GM12878 (cell line): ENCODE data around the gene TRUB2. TPM values are rescaled to one million over a fixed set of nuclear protein-coding genes. Genes with fewer than 3 reads are reported as not detected.

Experiments
- ATAC-seq: fragments of 200-7000 bp; cut with Tn5 transposase; 3 replicates; pipeline ENCODE4 v1.9.1; 2020; ENCODE audit warnings: mild to moderate bottlenecking, moderate library complexity
- BruUV-seq: library from RNA; stranded (reverse); fragments of 400-500 nt; replicated peaks from 2 replicates; lab custom pipeline; 2021; lab: Mats Ljungman, UMichigan
- CTCF ChIA-PET: fragments of 300-600 bp; sonication (Branson Sonifier 250); formaldehyde crosslinking; extraction: SDS; loops from one replicate; lab custom pipeline; 2021; ENCODE audit warnings: inconsistent platforms; lab: Yijun Ruan, JAX
- POLR2A ChIA-PET: fragments of 350-600 bp; formaldehyde crosslinking; extraction: SDS; loops from one replicate; lab custom pipeline; 2021; ENCODE audit warnings: inconsistent platforms; lab: Charles Lee
- RAD21 ChIA-PET: fragments of 300-600 bp; sonication (Branson Sonifier 250); formaldehyde crosslinking; loops from one replicate; lab custom pipeline; 2023; ENCODE audit warnings: antibody characterized with exemption; ENCODE audit not compliant: unreplicated experiment; lab: Charles Lee
- SMC1A ChIA-PET: fragments of 300-600 bp; sonication (Branson Sonifier 250); formaldehyde crosslinking; loops from one replicate; lab custom pipeline; 2023; ENCODE audit not compliant: unreplicated experiment, uncharacterized antibody; lab: Charles Lee
- DNase-seq: peaks from one replicate; pipeline ENCODE4 v3.0.0-alpha.2; 2011; ENCODE audit warnings: low read depth, low spot score
- FAIRE-seq: peaks from 3 replicates; lab custom pipeline; 2011; peaks lifted over from hg19 to GRCh38; lab: Jason Lieb, UNC
- H2AFZ ChIP-seq: 2 replicates; pipeline ENCODE4 v1.6.0; 2011; ENCODE audit warnings: low read depth, low read length, control low read depth; ENCODE audit not compliant: control insufficient read depth
- H3K27ac ChIP-seq: 2 replicates; pipeline ENCODE4 v1.5.1; 2011; ENCODE audit warnings: control low read depth; ENCODE audit not compliant: control insufficient read depth, insufficient read depth
- H3K27me3 ChIP-seq, 2 experiments: replicated peaks in 1 of 2; 2 replicates each; pipeline versions ENCODE4 v1.6.0 to v1.6.1; 2011; ENCODE audit warnings: low read length in 1 of 2; ENCODE audit not compliant: control insufficient read depth in 2 of 2, insufficient read depth in 2 of 2
- H3K36me3 ChIP-seq, 2 experiments: 2 replicates each; pipeline ENCODE4 v1.5.1; 2011; ENCODE audit warnings: low read length in 1 of 2; ENCODE audit not compliant: control insufficient read depth in 2 of 2, insufficient read depth in 2 of 2
- H3K4me1 ChIP-seq: 2 replicates; pipeline ENCODE4 v1.6.1; 2011; ENCODE audit warnings: mild to moderate bottlenecking, low read length, moderate library complexity, mixed read lengths; ENCODE audit not compliant: control insufficient read depth, insufficient read depth
- H3K4me2 ChIP-seq: 2 replicates; pipeline ENCODE4 v1.6.0; 2011; ENCODE audit warnings: control low read depth; ENCODE audit not compliant: control insufficient read depth, insufficient read depth
- H3K4me3 ChIP-seq: fragments of 200-600 bp; sonication (generic); 2 replicates; pipeline ENCODE4 v1.5.1; 2016
- H3K79me2 ChIP-seq: 2 replicates; pipeline ENCODE4 v1.6.0; 2011; ENCODE audit warnings: low read length; ENCODE audit not compliant: control insufficient read depth, insufficient read depth
- H3K9ac ChIP-seq: 2 replicates; pipeline ENCODE4 v1.8.0; 2011; ENCODE audit warnings: low read length, control low read depth, mixed read lengths; ENCODE audit not compliant: control insufficient read depth, insufficient read depth
- H3K9me3 ChIP-seq: replicated peaks from 3 replicates; pipeline ENCODE4 v1.5.1; 2011; ENCODE audit warnings: mild to moderate bottlenecking, low read length; ENCODE audit not compliant: control insufficient read depth, insufficient read depth
- H4K20me1 ChIP-seq: 2 replicates; pipeline ENCODE4 v1.6.0; 2011; ENCODE audit not compliant: control insufficient read depth, insufficient read depth
- HDAC6 ChIP-seq: fragments of 200-600 bp; sonication (generic); IDR thresholded peaks from one replicate; pipeline ENCODE4 v1.8.0; 2017; ENCODE audit warnings: antibody characterized with exemption; ENCODE audit not compliant: unreplicated experiment
- IKZF2 ChIP-seq, 2 experiments: fragments of 450-650 bp; IDR thresholded peaks; 2 replicates each; pipeline ENCODE4 v1.6.1; 2017; ENCODE audit warnings: mild to moderate bottlenecking in 2 of 2, moderate library complexity in 2 of 2
- POLR2AphosphoS2 ChIP-seq: IDR thresholded peaks from 2 replicates; pipeline ENCODE4 v1.6.1; 2011; ENCODE audit warnings: low read depth, mild to moderate bottlenecking, low read length, improper control_type of control experiment, moderate library complexity
- RELB ChIP-seq: fragments of 450-650 bp; IDR thresholded peaks from 2 replicates; pipeline ENCODE4 v1.6.1; 2017; ENCODE audit warnings: low read depth, mild to moderate bottlenecking, moderate library complexity
- REST ChIP-seq: IDR thresholded peaks from 2 replicates; pipeline ENCODE4 v1.6.1; 2012; ENCODE audit warnings: mild to moderate bottlenecking, low read depth, low read length
- SUZ12 ChIP-seq: fragments of 200-600 bp; sonication (generic); IDR thresholded peaks from one replicate; pipeline ENCODE4 v1.6.1; 2018; ENCODE audit warnings: antibody characterized with exemption, mild to moderate bottlenecking; ENCODE audit not compliant: unreplicated experiment
- USF1 ChIP-seq: IDR thresholded peaks from 2 replicates; pipeline ENCODE4 v1.6.1; 2011; ENCODE audit warnings: borderline replicate concordance, low read depth, mild to moderate bottlenecking, moderate library complexity, mixed read lengths, low read length; ENCODE audit not compliant: insufficient read depth; ENCODE audit errors: extremely low read length
- YBX1 ChIP-seq: fragments of 450-650 bp; IDR thresholded peaks from 2 replicates; pipeline ENCODE4 v1.6.1; 2016; ENCODE audit warnings: antibody characterized with exemption
- WGBS: methylation state at CpG from one replicate; pipeline ENCODE4 v1.1.6; 2016; ENCODE audit warnings: low lambda C conversion rate; ENCODE audit not compliant: insufficient replicate concordance, insufficient coverage; ENCODE audit errors: missing lambda C conversion rate; 5-methylcytosine and 5-hydroxymethylcytosine counted together
- in situ Hi-C: fragments of 300-500 bp; cut with MboI; formaldehyde crosslinking; loops from 9 replicates; pipeline ENCODE4 v1.14.3; 2018; ENCODE audit warnings: mixed read lengths
- intact Hi-C: fragments of 100-400 bp; cut with micrococcal nuclease; formaldehyde crosslinking; loops from one replicate; pipeline ENCODE4 v1.14.2; 2022; ENCODE audit not compliant: unreplicated experiment
- polyA plus RNA-seq, 11 experiments: library from polyadenylated mRNA; depleted of rRNA in 4 of 11; unstranded in 6 of 11; stranded (reverse) in 5 of 11; fragments of >200 nt; fragmentation: Nextera tagmentation in 4 of 11; fragmentation: Illumina TruSeq in 1 of 11; extraction: Ambion mirVana in 4 of 11; extraction: Trizol in 1 of 11; gene quantifications; 1 replicate in 1 of 11; 2 replicates in 10 of 11; pipeline versions ENCODE4 v1.2.1 to v1.2.3, GENCODE V29; 2011 to 2016; ENCODE audit warnings: inconsistent platforms in 2 of 11, missing spikeins in 2 of 11, low read depth in 1 of 11
- total RNA-seq, 4 experiments: library from RNA; depleted of rRNA in 3 of 4; stranded (reverse); fragments of >200 nt in 3 of 4; fragmentation: Illumina TruSeq in 1 of 4; extraction: Trizol in 1 of 4; gene quantifications; 2 replicates each; pipeline versions ENCODE4 v1.2.1 to v1.2.3, GENCODE V29; 2013 to 2021
- TF ChIP-seq, protein P1 (sequence below): IDR thresholded peaks from 2 replicates; pipeline ENCODE4 v1.6.1; 2011; ENCODE audit warnings: mild to moderate bottlenecking, low read depth, low read length, moderate library complexity; ENCODE audit not compliant: insufficient replicate concordance

The TRUB2 gene
- total and polyA plus RNA-seq, 10 of the 15 experiments (the other 5 are each of a cell fraction or from before 2014, with no cell fraction given): 2.8 to 70.5 (median 37.2) TPM

- 0% methylated on average over 10 of the region's 10 CpGs for WGBS
- FAIRE-seq: no peak
- Histone ChIP-seq H3K27me3 (no peaks in the 10 kb centered on the region), H3K36me3 (no peaks in the 10 kb centered on the region; a peak in 1 of 4 replicates), H4K20me1 (no peaks in the 10 kb centered on the region), H3K9me3 (no peaks in the 10 kb centered on the region), H3K9ac (peak overlapping the region; percentile 93), H3K4me1 (no peaks in the 10 kb centered on the region), H3K79me2 (peaks cover 33% of the 10 kb centered on the region), H3K4me2 (peak overlapping the region; percentile 79), H2AFZ (peak overlapping the region; percentile 95), H3K4me3 (peak overlapping the region; percentile 99), H3K27ac (peak overlapping the region; percentile 89)
- intact Hi-C loops: no loop called here
- ChIA-PET SMC1A (interaction anchor here (0.8 to 2.7 kb wide), 4 partner anchors 10 to 132 kb away, joined by 3 to 19 read pairs (median 4); partner anchors contain the start of gene GLE1), RAD21 (interaction anchor here (0.6 to 2.8 kb wide), 5 partner anchors 10 to 239 kb away, joined by 3 to 18 read pairs (median 5); partner anchors contain the start of gene CERCAM), POLR2A (interaction anchor here (0.6 to 1.9 kb wide), 15 partner anchors 9 to 352 kb away, joined by 3 to 13 read pairs (median 4); partner anchors contain the start of genes CERCAM, GOLGA2, SPTAN1 and SWI5), CTCF (interaction anchor here (0.9 to 4.0 kb wide), 7 partner anchors 10 to 447 kb away, joined by 3 to 61 read pairs (median 6); partner anchors contain the start of gene ENDOG)
- TSS peak; percentile 88 for BruUV-seq
- no peak for DNase-seq
- ATAC-seq: no peak
- in situ Hi-C loops: no loop called here
- TF ChIP-seq IKZF2 (IDR thresholded peaks at IDR 0.05): no peak
- TF ChIP-seq POLR2AphosphoS2: no peak
- no peak for TF ChIP-seq HDAC6
- TF ChIP-seq, protein P1, sequence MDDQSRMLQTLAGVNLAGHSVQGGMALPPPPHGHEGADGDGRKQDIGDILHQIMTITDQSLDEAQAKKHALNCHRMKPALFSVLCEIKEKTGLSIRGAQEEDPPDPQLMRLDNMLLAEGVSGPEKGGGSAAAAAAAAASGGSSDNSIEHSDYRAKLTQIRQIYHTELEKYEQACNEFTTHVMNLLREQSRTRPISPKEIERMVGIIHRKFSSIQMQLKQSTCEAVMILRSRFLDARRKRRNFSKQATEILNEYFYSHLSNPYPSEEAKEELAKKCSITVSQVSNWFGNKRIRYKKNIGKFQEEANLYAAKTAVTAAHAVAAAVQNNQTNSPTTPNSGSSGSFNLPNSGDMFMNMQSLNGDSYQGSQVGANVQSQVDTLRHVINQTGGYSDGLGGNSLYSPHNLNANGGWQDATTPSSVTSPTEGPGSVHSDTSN: no peak
- TF ChIP-seq SUZ12: no peak
- TF ChIP-seq USF1: no peak
- TF ChIP-seq REST: no peak
- no peak for TF ChIP-seq YBX1
- TF ChIP-seq RELB: 0 out of 2 replicates have a peak, but pooled peaks have one; percentile 55
Observed at GRCh38 chr9:128371630-128372117, 49.4 kb upstream of the TRUB2 start.
